K562 (cell line): Measurements from ENCODE around the gene PSMC6. TPM values are rescaled to one million over a fixed set of nuclear protein-coding genes. Genes with fewer than 3 reads are reported as not detected.

Experiments
- ATAC-seq: fragments of 200-7000 bp; cut with Tn5 transposase; 3 replicates; pipeline ENCODE4 v1.9.1; 2020; ENCODE audit warnings: moderate library complexity
- BruUV-seq: library from RNA; stranded (reverse); fragments of 400-500 nt; replicated peaks from 2 replicates; lab custom pipeline; 2021; lab: Mats Ljungman, UMichigan
- CTCF ChIA-PET: fragments of 300-600 bp; formaldehyde crosslinking; extraction: SDS; loops from one replicate; lab custom pipeline; 2021; ENCODE audit warnings: low intra/inter-chr PET ratio; lab: Yijun Ruan, JAX
- POLR2A ChIA-PET: fragments of 300-600, 350-650 bp; sonication (Branson Sonifier 250); formaldehyde crosslinking; extraction: SDS; loops from one replicate; lab custom pipeline; 2021; ENCODE audit warnings: antibody characterized with exemption, inconsistent platforms; lab: Yijun Ruan, JAX
- DNase-seq, 4 experiments: peaks; one replicate each; pipeline versions ENCODE4 v3.0.0 to v3.0.0-alpha.2; 2011 to 2018; ENCODE audit warnings: low spot score in 3 of 4, mixed read lengths in 3 of 4; ENCODE audit errors: extremely low read depth in 1 of 4
- FAIRE-seq: peaks from 2 replicates; lab custom pipeline; 2011; peaks lifted over from hg19 to GRCh38; lab: Jason Lieb, UNC
- H2AFZ ChIP-seq: 2 replicates; pipeline ENCODE4 v1.6.0; 2011; ENCODE audit warnings: low read depth, low read length, control low read depth, inconsistent platforms
- H3K27ac ChIP-seq: fragments of 200-600 bp; 3 replicates; pipeline ENCODE4 v1.8.0; 2011; ENCODE audit warnings: low read depth, mild to moderate bottlenecking, control low read depth, inconsistent platforms, low read length, moderate library complexity, mixed read lengths; ENCODE audit errors: extremely low read depth
- H3K27me3 ChIP-seq, 2 experiments: fragments of 300-600 bp in 1 of 2; 2 replicates in 1 of 2; 3 replicates in 1 of 2; pipeline versions ENCODE4 v1.6.0 to v1.8.0; 2011; ENCODE audit warnings: inconsistent platforms in 2 of 2, low read length in 2 of 2, mild to moderate bottlenecking in 1 of 2, mixed read lengths in 1 of 2, moderate library complexity in 1 of 2; ENCODE audit not compliant: control insufficient read depth in 2 of 2, insufficient read depth in 2 of 2
- H3K36me3 ChIP-seq: fragments of 300-600 bp; 3 replicates; pipeline ENCODE4 v1.8.0; 2011; ENCODE audit warnings: mild to moderate bottlenecking, low read length, inconsistent platforms; ENCODE audit not compliant: control insufficient read depth, insufficient read depth
- H3K4me1 ChIP-seq, 2 experiments: fragments of 200-600 bp in 1 of 2; replicated peaks in 1 of 2; 2 replicates in 1 of 2; 3 replicates in 1 of 2; pipeline versions ENCODE4 v1.5.1 to v1.8.0; 2011; ENCODE audit warnings: inconsistent platforms in 2 of 2, low read length in 2 of 2, mild to moderate bottlenecking in 1 of 2, mixed read lengths in 1 of 2, moderate library complexity in 1 of 2; ENCODE audit not compliant: control insufficient read depth in 2 of 2, insufficient read depth in 2 of 2
- H3K4me2 ChIP-seq: 2 replicates; pipeline ENCODE4 v1.6.1; 2011; ENCODE audit warnings: low read length, control low read depth, inconsistent platforms, mixed read lengths; ENCODE audit not compliant: insufficient read depth
- H3K4me3 ChIP-seq: fragments of 200-600 bp; sonication (generic), shearing (Covaris generic); 2 replicates; pipeline ENCODE4 v1.5.1; 2016; ENCODE audit warnings: control low read depth, inconsistent platforms
- H3K79me2 ChIP-seq: fragments of 200-600 bp; 3 replicates; pipeline ENCODE4 v1.8.0; 2011; ENCODE audit warnings: low read length, inconsistent platforms; ENCODE audit not compliant: control insufficient read depth, insufficient read depth
- H3K9ac ChIP-seq, 2 experiments: 2 replicates each; pipeline versions ENCODE4 v1.6.0 to v1.6.1; 2011; ENCODE audit warnings: low read depth in 2 of 2, low read length in 2 of 2, control low read depth in 1 of 2, inconsistent platforms in 1 of 2, mild to moderate bottlenecking in 1 of 2, mixed read lengths in 1 of 2; ENCODE audit not compliant: insufficient read depth in 1 of 2
- H3K9me1 ChIP-seq: one replicate; pipeline ENCODE4 v1.6.0; 2011; ENCODE audit warnings: inconsistent platforms, mild to moderate bottlenecking, low read length, moderate library complexity; ENCODE audit not compliant: control insufficient read depth, insufficient read depth
- H3K9me3 ChIP-seq: replicated peaks from 2 replicates; pipeline ENCODE4 v1.5.1; 2011; ENCODE audit warnings: low read depth, low read length, inconsistent platforms; ENCODE audit not compliant: control insufficient read depth, insufficient read depth
- H4K20me1 ChIP-seq: replicated peaks from 2 replicates; pipeline ENCODE4 v1.6.1; 2011; ENCODE audit warnings: low read length, inconsistent platforms, mixed read lengths; ENCODE audit not compliant: control insufficient read depth, insufficient read depth
- COPS2 ChIP-seq: fragments of 450-650 bp; conservative IDR thresholded peaks from 2 replicates; pipeline ENCODE4 v1.6.1; 2016; ENCODE audit warnings: mild to moderate bottlenecking, moderate library complexity
- CREB3 ChIP-seq: fragments of 450-650 bp; conservative IDR thresholded peaks from 2 replicates; pipeline ENCODE4 v1.6.1; 2016; ENCODE audit warnings: missing genetic modification characterization, low read depth, mild to moderate bottlenecking, missing compliant biosample characterization, moderate library complexity
- HNRNPH1 ChIP-seq: fragments of 200-400 bp; formaldehyde crosslinking; optimal IDR thresholded peaks from 2 replicates; pipeline ENCODE3; 2017; ENCODE audit warnings: low read depth, mild to moderate bottlenecking, low read length, moderate library complexity
- NELFE ChIP-seq: IDR thresholded peaks from 2 replicates; pipeline ENCODE4 v1.6.1; 2011; ENCODE audit warnings: mild to moderate bottlenecking; ENCODE audit not compliant: insufficient read depth, insufficient read length
- NFE2L1 ChIP-seq: fragments of 450-650 bp; IDR thresholded peaks from 2 replicates; pipeline ENCODE4 v1.6.1; 2016; ENCODE audit warnings: missing genetic modification characterization, low read depth, mild to moderate bottlenecking, missing compliant biosample characterization, moderate library complexity, borderline replicate concordance
- POLR3G ChIP-seq: IDR thresholded peaks from 2 replicates; pipeline ENCODE4 v1.6.1; 2011; ENCODE audit not compliant: insufficient read length, insufficient replicate concordance; ENCODE audit errors: extremely low read depth
- PPARD ChIP-seq: fragments of 250-450 bp; sonication (Bioruptor Pico); IDR thresholded peaks from 2 replicates; pipeline ENCODE4 v1.8.0; 2022; ENCODE audit warnings: inconsistent platforms, mild to moderate bottlenecking, moderate library complexity
- SMAD3 ChIP-seq: fragments of 450-650 bp; formaldehyde crosslinking; conservative IDR thresholded peaks from 2 replicates; pipeline ENCODE4 v1.4.0; 2020; ENCODE audit warnings: mild to moderate bottlenecking
- WGBS: fragments of 100-300 bp; shearing (Covaris generic); methylation state at CpG from one replicate; pipeline ENCODE4 v1.1.6; 2016; ENCODE audit warnings: low coverage, mixed read lengths; ENCODE audit not compliant: insufficient coverage; ENCODE audit errors: missing lambda C conversion rate; 5-methylcytosine and 5-hydroxymethylcytosine counted together
- in situ Hi-C: fragments of 300-500 bp; cut with MboI; formaldehyde crosslinking; loops from 4 replicates; pipeline ENCODE4 v1.15.0; 2018; ENCODE audit warnings: inconsistent platforms, mixed read lengths
- intact Hi-C: fragments of 100-400 bp; cut with micrococcal nuclease; formaldehyde crosslinking; loops from 2 replicates; pipeline ENCODE4 v1.14.2; 2022
- polyA plus RNA-seq, 8 experiments: library from polyadenylated mRNA; depleted of rRNA in 4 of 8; stranded (reverse) in 5 of 8; unstranded in 3 of 8; fragments of >200 nt; fragmentation: Nextera tagmentation in 2 of 8; fragmentation: Illumina TruSeq in 1 of 8; extraction: Ambion mirVana in 2 of 8; extraction: Trizol in 1 of 8; gene quantifications; 2 replicates each; pipeline versions ENCODE4 v1.2.1 to v1.2.3, GENCODE V29; 2011 to 2014; ENCODE audit warnings: inconsistent platforms in 1 of 8, missing spikeins in 1 of 8
- total RNA-seq, 7 experiments: library from RNA; depleted of rRNA in 6 of 7; stranded (reverse); fragments of >200 nt in 6 of 7; fragmentation: Illumina TruSeq in 2 of 7; extraction: Trizol in 2 of 7; gene quantifications; 2 replicates each; pipeline versions ENCODE4 v1.2.1 to v1.2.3, GENCODE V29; 2011 to 2021; ENCODE audit warnings: low replicate concordance in 1 of 7
- TF ChIP-seq, protein P1 (sequence below): fragments of 250-450 bp; sonication (Bioruptor Pico); IDR thresholded peaks from 2 replicates; pipeline ENCODE4 v1.4.0; 2020; ENCODE audit warnings: mild to moderate bottlenecking

Gene PSMC6
- total and polyA plus RNA-seq, 9 of the 15 experiments (the other 6 are each of a cell fraction or from before 2014, with no cell fraction given), result 91.4 to 224 (median 182) TPM

- in situ Hi-C loops, result no loop called here
- FAIRE-seq, result no peak
- no TSS peak for BruUV-seq
- TF ChIP-seq CREB3 (tag) (no peak), POLR3G (no peak), PPARD (CRISPR knock-in tag) (no peak), HNRNPH1 (no peak), SMAD3 (CRISPR knock-in tag) (no peak), COPS2 (no peak), NFE2L1 (no peak), NELFE (no peak)
- TF ChIP-seq, protein P1, sequence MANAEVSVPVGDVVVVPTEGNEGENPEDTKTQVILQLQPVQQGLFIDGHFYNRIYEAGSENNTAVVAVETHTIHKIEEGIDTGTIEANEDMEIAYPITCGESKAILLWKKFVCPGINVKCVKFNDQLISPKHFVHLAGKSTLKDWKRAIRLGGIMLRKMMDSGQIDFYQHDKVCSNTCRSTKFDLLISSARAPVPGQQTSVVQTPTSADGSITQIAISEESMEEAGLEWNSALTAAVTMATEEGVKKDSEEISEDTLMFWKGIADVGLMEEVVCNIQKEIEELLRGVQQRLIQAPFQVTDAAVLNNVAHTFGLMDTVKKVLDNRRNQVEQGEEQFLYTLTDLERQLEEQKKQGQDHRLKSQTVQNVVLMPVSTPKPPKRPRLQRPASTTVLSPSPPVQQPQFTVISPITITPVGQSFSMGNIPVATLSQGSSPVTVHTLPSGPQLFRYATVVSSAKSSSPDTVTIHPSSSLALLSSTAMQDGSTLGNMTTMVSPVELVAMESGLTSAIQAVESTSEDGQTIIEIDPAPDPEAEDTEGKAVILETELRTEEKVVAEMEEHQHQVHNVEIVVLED (CRISPR knock-in tag), result no peak
These were observed 6.3 kb upstream of the PSMC6 start for GRCh38 chr14:52700701-52701172.

More at GRCh38 chr14:52700701-52701172, 6.3 kb upstream of the PSMC6 start:
- H3K27ac ChIP-seq, result no peak overlapping the region
- no peak overlapping the region for H3K9ac ChIP-seq
- no peaks in the 10 kb centered on the region for H3K9me3 ChIP-seq
- H3K9me1 ChIP-seq, result no peaks in the 10 kb centered on the region
- DNase-seq, result no peak
- no peaks in the 10 kb centered on the region for H3K36me3 ChIP-seq
- WGBS, result 4% methylated on average over 2 of the region's 2 CpGs
- intact Hi-C loops, result no loop called here
- no peaks in the 10 kb centered on the region for H3K79me2 ChIP-seq
- no peaks in the 10 kb centered on the region for H3K27me3 ChIP-seq
- no peaks in the 10 kb centered on the region for H4K20me1 ChIP-seq
- no peak overlapping the region for H3K4me3 ChIP-seq
- peaks cover 0 to 1% of the 10 kb centered on the region in 2 experiments; a peak in 2 of 5 replicates for H3K4me1 ChIP-seq
- ChIA-PET CTCF (interaction anchor here (0.7 kb wide), 1 partner anchor 18 kb away, joined by 3 read pairs; no protein-coding TSS in a partner anchor), POLR2A (interaction anchor here (1.2 kb wide), 1 partner anchor 9 kb away, joined by 4 read pairs; no protein-coding TSS in a partner anchor)
- H2AFZ ChIP-seq, result 0 out of 2 replicates have a peak overlapping the region, but pooled peaks have one; percentile 66
- ATAC-seq, result no peak
- no peak overlapping the region for H3K4me2 ChIP-seq
